Uterus (tissue), 4 donors: ENCODE data around the gene SHROOM2. TPM values are rescaled to one million over a fixed set of nuclear protein-coding genes. Genes with fewer than 3 reads are reported as not detected.

Source experiments
- DNase-seq, 2 donors: peaks; one replicate each; pipeline ENCODE4 v3.0.0-alpha.2; 2019 to 2020
- H3K27ac ChIP-seq, 2 donors: fragments of 200-600 bp; sonication (generic); 1 replicate in 1 of 2; 2 replicates in 1 of 2; pipeline ENCODE4 v1.5.1; 2016 to 2018
- H3K27me3 ChIP-seq, 2 donors: fragments of 200-600 bp; sonication (generic); one replicate each; pipeline ENCODE4 v1.5.1; 2018 to 2019; ENCODE audit warnings: control low read depth in 1 of 2
- H3K36me3 ChIP-seq, 2 donors: fragments of 200-600 bp; sonication (generic); one replicate each; pipeline ENCODE4 v1.5.1; 2019; ENCODE audit warnings: control low read depth in 1 of 2
- H3K4me1 ChIP-seq, 2 donors: fragments of 200-600 bp; sonication (generic); one replicate each; pipeline ENCODE4 v1.5.1; 2018 to 2019; ENCODE audit warnings: control low read depth in 1 of 2
- H3K4me3 ChIP-seq, 2 donors: fragments of 200-600 bp; sonication (generic); 1 replicate in 1 of 2; 2 replicates in 1 of 2; pipeline ENCODE4 v1.5.1; 2018 to 2019; ENCODE audit warnings: mild to moderate bottlenecking in 1 of 2
- H3K9me3 ChIP-seq, 2 donors: fragments of 200-600 bp; sonication (generic); one replicate each; pipeline ENCODE4 v1.5.1; 2019; ENCODE audit warnings: control low read depth in 1 of 2
- CTCF ChIP-seq, 4 experiments: fragments of 200-600 bp in 2 of 4; fragments of 450-650 bp in 2 of 4; sonication (generic) in 2 of 4; IDR thresholded peaks; one replicate each; pipeline ENCODE4 v1.5.1; 2016 to 2019; ENCODE audit warnings: antibody characterized with exemption in 4 of 4, mild to moderate bottlenecking in 2 of 4, moderate library complexity in 1 of 4
- POLR2A ChIP-seq, 2 donors: fragments of 450-650 bp; IDR thresholded peaks; one replicate each; pipeline ENCODE4 v1.6.1; 2016; ENCODE audit warnings: antibody characterized with exemption in 2 of 2, mild to moderate bottlenecking in 1 of 2, moderate library complexity in 1 of 2
- intact Hi-C: fragments of 100-400 bp; cut with DNase I; formaldehyde crosslinking; loops from one replicate; pipeline ENCODE4 v1.15.1; 2023; ENCODE audit warnings: low total_unique reads
- total RNA-seq, 4 donors: library from RNA; depleted of rRNA in 3 of 4; stranded (reverse); fragments of >200 nt in 3 of 4; gene quantifications; one replicate each; pipeline versions ENCODE4 v1.1.0 to v1.2.4, GENCODE V29; 2014 to 2023
- donor health status: DM: yes; HTN: yes; CAD: no.

The SHROOM2 gene
- total RNA-seq, 4 donors from 2014 or later: 3.5 to 8.7 (median 4.8) TPM

GRCh38 chrX:9980401-9980800 is 194.2 kb downstream of the SHROOM2 start:
- Histone ChIP-seq H3K4me3 (no peak overlapping the region), H3K27me3 (no peaks in the 10 kb centered on the region), H3K36me3 (no peaks in the 10 kb centered on the region), H3K9me3 (no peaks in the 10 kb centered on the region), H3K27ac (no peak overlapping the region), H3K4me1 (no peaks in the 10 kb centered on the region)
- TF ChIP-seq POLR2A (IDR thresholded peaks at IDR 0.05): no peak
- TF ChIP-seq CTCF (IDR thresholded peaks at IDR 0.05): no peak
- intact Hi-C loops: no loop called here
- no peak for DNase-seq

- Histone ChIP-seq H3K36me3 (no peaks in the 10 kb centered on the region), H3K4me1 (no peaks in the 10 kb centered on the region), H3K27me3 (no peaks in the 10 kb centered on the region), H3K27ac (no peak overlapping the region), H3K9me3 (no peaks in the 10 kb centered on the region), H3K4me3 (no peak overlapping the region)
- TF ChIP-seq POLR2A (IDR thresholded peaks at IDR 0.05) (no peak), CTCF (IDR thresholded peaks at IDR 0.05) (no peak)
- no peak for DNase-seq
- intact Hi-C loops: no loop called here
Observed at GRCh38 chrX:9980927-9981326, 194.7 kb downstream of the SHROOM2 start.

- Histone ChIP-seq H3K27me3 (no peaks in the 10 kb centered on the region), H3K36me3 (no peaks in the 10 kb centered on the region), H3K9me3 (no peaks in the 10 kb centered on the region), H3K4me1 (no peaks in the 10 kb centered on the region), H3K4me3 (no peak overlapping the region), H3K27ac (no peak overlapping the region)
- no peak for DNase-seq
- TF ChIP-seq CTCF (IDR thresholded peaks at IDR 0.05) (no peak), POLR2A (IDR thresholded peaks at IDR 0.05) (no peak)
- intact Hi-C loops: no loop called here
Observed at GRCh38 chrX:9983441-9983840, 197.2 kb downstream of the SHROOM2 start.

- Histone ChIP-seq H3K27ac (no peak overlapping the region), H3K4me3 (no peak overlapping the region), H3K4me1 (no peaks in the 10 kb centered on the region), H3K36me3 (no peaks in the 10 kb centered on the region), H3K27me3 (no peaks in the 10 kb centered on the region), H3K9me3 (no peaks in the 10 kb centered on the region)
- intact Hi-C loops: no loop called here
- DNase-seq: no peak
- TF ChIP-seq CTCF (IDR thresholded peaks at IDR 0.05) (no peak), POLR2A (IDR thresholded peaks at IDR 0.05) (no peak)
Observed at GRCh38 chrX:9983846-9984245, 197.6 kb downstream of the SHROOM2 start.

- no peak for DNase-seq
- H3K27me3 ChIP-seq: no peaks in the 10 kb centered on the region
- TF ChIP-seq CTCF (IDR thresholded peaks at IDR 0.05) (peak; percentile 27 to 48 (median 37)), POLR2A (IDR thresholded peaks at IDR 0.05) (no peak)
- no peak overlapping the region for H3K4me3 ChIP-seq
- intact Hi-C loops: no loop called here
- H3K9me3 ChIP-seq: no peaks in the 10 kb centered on the region
- H3K36me3 ChIP-seq: no peaks in the 10 kb centered on the region
- H3K4me1 ChIP-seq: no peaks in the 10 kb centered on the region
- no peak overlapping the region for H3K27ac ChIP-seq
Observed at GRCh38 chrX:9988762-9989161, 202.5 kb downstream of the SHROOM2 start.
